GM12878 (cell line): ENCODE data around the gene TOR2A. TPM values are rescaled to one million over a fixed set of nuclear protein-coding genes. Genes with fewer than 3 reads are reported as not detected.

ENCODE experiments used
- ATAC-seq: fragments of 200-7000 bp; cut with Tn5 transposase; 3 replicates; pipeline ENCODE4 v1.9.1; 2020; ENCODE audit warnings: mild to moderate bottlenecking, moderate library complexity
- BruUV-seq: library from RNA; stranded (reverse); fragments of 400-500 nt; replicated peaks from 2 replicates; lab custom pipeline; 2021; lab: Mats Ljungman, UMichigan
- CTCF ChIA-PET: fragments of 300-600 bp; sonication (Branson Sonifier 250); formaldehyde crosslinking; extraction: SDS; loops from one replicate; lab custom pipeline; 2021; ENCODE audit warnings: inconsistent platforms; lab: Yijun Ruan, JAX
- POLR2A ChIA-PET: fragments of 350-600 bp; formaldehyde crosslinking; extraction: SDS; loops from one replicate; lab custom pipeline; 2021; ENCODE audit warnings: inconsistent platforms; lab: Charles Lee
- RAD21 ChIA-PET: fragments of 300-600 bp; sonication (Branson Sonifier 250); formaldehyde crosslinking; loops from one replicate; lab custom pipeline; 2023; ENCODE audit warnings: antibody characterized with exemption; ENCODE audit not compliant: unreplicated experiment; lab: Charles Lee
- SMC1A ChIA-PET: fragments of 300-600 bp; sonication (Branson Sonifier 250); formaldehyde crosslinking; loops from one replicate; lab custom pipeline; 2023; ENCODE audit not compliant: unreplicated experiment, uncharacterized antibody; lab: Charles Lee
- DNase-seq: peaks from one replicate; pipeline ENCODE4 v3.0.0-alpha.2; 2011; ENCODE audit warnings: low read depth, low spot score
- FAIRE-seq: peaks from 3 replicates; lab custom pipeline; 2011; peaks lifted over from hg19 to GRCh38; lab: Jason Lieb, UNC
- H2AFZ ChIP-seq: 2 replicates; pipeline ENCODE4 v1.6.0; 2011; ENCODE audit warnings: low read depth, low read length, control low read depth; ENCODE audit not compliant: control insufficient read depth
- H3K27ac ChIP-seq: 2 replicates; pipeline ENCODE4 v1.5.1; 2011; ENCODE audit warnings: control low read depth; ENCODE audit not compliant: control insufficient read depth, insufficient read depth
- H3K27me3 ChIP-seq, 2 experiments: replicated peaks in 1 of 2; 2 replicates each; pipeline versions ENCODE4 v1.6.0 to v1.6.1; 2011; ENCODE audit warnings: low read length in 1 of 2; ENCODE audit not compliant: control insufficient read depth in 2 of 2, insufficient read depth in 2 of 2
- H3K36me3 ChIP-seq, 2 experiments: 2 replicates each; pipeline ENCODE4 v1.5.1; 2011; ENCODE audit warnings: low read length in 1 of 2; ENCODE audit not compliant: control insufficient read depth in 2 of 2, insufficient read depth in 2 of 2
- H3K4me1 ChIP-seq: 2 replicates; pipeline ENCODE4 v1.6.1; 2011; ENCODE audit warnings: mild to moderate bottlenecking, low read length, moderate library complexity, mixed read lengths; ENCODE audit not compliant: control insufficient read depth, insufficient read depth
- H3K4me2 ChIP-seq: 2 replicates; pipeline ENCODE4 v1.6.0; 2011; ENCODE audit warnings: control low read depth; ENCODE audit not compliant: control insufficient read depth, insufficient read depth
- H3K4me3 ChIP-seq: fragments of 200-600 bp; sonication (generic); 2 replicates; pipeline ENCODE4 v1.5.1; 2016
- H3K79me2 ChIP-seq: 2 replicates; pipeline ENCODE4 v1.6.0; 2011; ENCODE audit warnings: low read length; ENCODE audit not compliant: control insufficient read depth, insufficient read depth
- H3K9ac ChIP-seq: 2 replicates; pipeline ENCODE4 v1.8.0; 2011; ENCODE audit warnings: low read length, control low read depth, mixed read lengths; ENCODE audit not compliant: control insufficient read depth, insufficient read depth
- H3K9me3 ChIP-seq: replicated peaks from 3 replicates; pipeline ENCODE4 v1.5.1; 2011; ENCODE audit warnings: mild to moderate bottlenecking, low read length; ENCODE audit not compliant: control insufficient read depth, insufficient read depth
- H4K20me1 ChIP-seq: 2 replicates; pipeline ENCODE4 v1.6.0; 2011; ENCODE audit not compliant: control insufficient read depth, insufficient read depth
- BCL11A ChIP-seq: IDR thresholded peaks from 2 replicates; pipeline ENCODE4 v1.6.1; 2011; ENCODE audit warnings: low read depth, low read length
- CBX3 ChIP-seq: fragments of 200-600 bp; sonication (generic); IDR thresholded peaks from 2 replicates; pipeline ENCODE4 v1.6.1; 2016; ENCODE audit warnings: low read depth, borderline replicate concordance
- CBX5 ChIP-seq: sonication (generic); IDR thresholded peaks from 2 replicates; pipeline ENCODE4 v1.6.1; 2016; ENCODE audit warnings: low read depth, moderate library complexity, mild to moderate bottlenecking, inconsistent platforms
- CHD1 ChIP-seq: IDR thresholded peaks from 2 replicates; pipeline ENCODE4 v1.6.1; 2012; ENCODE audit warnings: low read depth, low read length, improper control_type of control experiment
- CREM ChIP-seq: IDR thresholded peaks from 2 replicates; pipeline ENCODE4 v1.6.1; 2014; ENCODE audit warnings: antibody characterized with exemption, low read depth
- ESRRA ChIP-seq: IDR thresholded peaks from 2 replicates; pipeline ENCODE4 v1.6.1; 2012; ENCODE audit warnings: mild to moderate bottlenecking, low read length, improper control_type of control experiment
- RAD51 ChIP-seq: fragments of 450-650 bp; IDR thresholded peaks from 2 replicates; pipeline ENCODE4 v1.6.1; 2016; ENCODE audit warnings: moderate library complexity, mild to moderate bottlenecking, inconsistent platforms
- WGBS: methylation state at CpG from one replicate; pipeline ENCODE4 v1.1.6; 2016; ENCODE audit warnings: low lambda C conversion rate; ENCODE audit not compliant: insufficient replicate concordance, insufficient coverage; ENCODE audit errors: missing lambda C conversion rate; 5-methylcytosine and 5-hydroxymethylcytosine counted together
- in situ Hi-C: fragments of 300-500 bp; cut with MboI; formaldehyde crosslinking; loops from 9 replicates; pipeline ENCODE4 v1.14.3; 2018; ENCODE audit warnings: mixed read lengths
- intact Hi-C: fragments of 100-400 bp; cut with micrococcal nuclease; formaldehyde crosslinking; loops from one replicate; pipeline ENCODE4 v1.14.2; 2022; ENCODE audit not compliant: unreplicated experiment
- polyA plus RNA-seq, 11 experiments: library from polyadenylated mRNA; depleted of rRNA in 4 of 11; unstranded in 6 of 11; stranded (reverse) in 5 of 11; fragments of >200 nt; fragmentation: Nextera tagmentation in 4 of 11; fragmentation: Illumina TruSeq in 1 of 11; extraction: Ambion mirVana in 4 of 11; extraction: Trizol in 1 of 11; gene quantifications; 1 replicate in 1 of 11; 2 replicates in 10 of 11; pipeline versions ENCODE4 v1.2.1 to v1.2.3, GENCODE V29; 2011 to 2016; ENCODE audit warnings: inconsistent platforms in 2 of 11, missing spikeins in 2 of 11, low read depth in 1 of 11
- total RNA-seq, 4 experiments: library from RNA; depleted of rRNA in 3 of 4; stranded (reverse); fragments of >200 nt in 3 of 4; fragmentation: Illumina TruSeq in 1 of 4; extraction: Trizol in 1 of 4; gene quantifications; 2 replicates each; pipeline versions ENCODE4 v1.2.1 to v1.2.3, GENCODE V29; 2013 to 2021
- TF ChIP-seq, protein P1 (sequence below): IDR thresholded peaks from 2 replicates; pipeline ENCODE4 v1.6.1; 2012; ENCODE audit warnings: low read depth, low read length, improper control_type of control experiment
- TF ChIP-seq, protein P2 (sequence below): fragments of 450-650 bp; formaldehyde crosslinking; IDR thresholded peaks from 2 replicates; pipeline ENCODE4 v1.4.0; 2022; ENCODE audit warnings: mild to moderate bottlenecking, moderate library complexity

The TOR2A gene
- total and polyA plus RNA-seq, 10 of the 15 experiments (the other 5 are each of a cell fraction or from before 2014, with no cell fraction given), result 0.52 to 23.7 (median 8.5) TPM

DNA sequence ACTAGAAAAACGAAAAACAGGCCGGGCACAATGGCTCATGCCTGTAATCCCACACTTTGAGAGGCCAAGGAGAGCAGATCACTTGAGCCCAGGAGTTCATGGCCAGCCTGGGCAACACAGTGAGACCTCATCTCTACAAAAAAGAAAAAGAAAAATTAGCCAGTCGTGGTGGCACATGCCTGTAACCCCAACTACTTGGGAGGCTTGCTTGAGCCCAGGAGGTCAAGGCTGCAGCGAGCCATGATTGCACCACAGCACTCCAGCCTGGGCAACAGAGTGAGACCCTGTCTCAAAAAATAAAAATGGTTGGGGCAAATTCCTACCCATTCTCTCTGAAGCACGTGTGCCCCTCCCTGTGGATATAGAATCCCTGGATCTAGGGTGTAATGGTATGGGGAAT lies 36.7 kb downstream of the TOR2A start:
- ChIA-PET CTCF (interaction anchor here (0.5 kb wide), 1 partner anchor 62 kb away, joined by 3 read pairs; no protein-coding TSS in a partner anchor), POLR2A (interaction anchor here (0.6 kb wide), 1 partner anchor 20 kb away, joined by 4 read pairs; no protein-coding TSS in a partner anchor), SMC1A (no interaction called here), RAD21 (no interaction called here)
- ATAC-seq, result no peak
- Histone ChIP-seq H3K4me3 (no peak overlapping the region), H3K9me3 (no peaks in the 10 kb centered on the region), H4K20me1 (no peaks in the 10 kb centered on the region), H2AFZ (no peak overlapping the region), H3K4me1 (peaks cover 4% of the 10 kb centered on the region; the same call in 1 of the 2 replicates), H3K9ac (no peak overlapping the region), H3K4me2 (no peak overlapping the region), H3K27me3 (no peaks in the 10 kb centered on the region), H3K36me3 (no peaks in the 10 kb centered on the region), H3K27ac (no peak overlapping the region), H3K79me2 (no peaks in the 10 kb centered on the region)
- no peak for DNase-seq
- 96% methylated on average over 5 of the region's 5 CpGs for WGBS
- TF ChIP-seq CREM (no peak), CBX5 (no peak), CHD1 (no peak), BCL11A (no peak), RAD51 (no peak), ESRRA (no peak), CBX3 (no peak)
- TF ChIP-seq, protein P1, sequence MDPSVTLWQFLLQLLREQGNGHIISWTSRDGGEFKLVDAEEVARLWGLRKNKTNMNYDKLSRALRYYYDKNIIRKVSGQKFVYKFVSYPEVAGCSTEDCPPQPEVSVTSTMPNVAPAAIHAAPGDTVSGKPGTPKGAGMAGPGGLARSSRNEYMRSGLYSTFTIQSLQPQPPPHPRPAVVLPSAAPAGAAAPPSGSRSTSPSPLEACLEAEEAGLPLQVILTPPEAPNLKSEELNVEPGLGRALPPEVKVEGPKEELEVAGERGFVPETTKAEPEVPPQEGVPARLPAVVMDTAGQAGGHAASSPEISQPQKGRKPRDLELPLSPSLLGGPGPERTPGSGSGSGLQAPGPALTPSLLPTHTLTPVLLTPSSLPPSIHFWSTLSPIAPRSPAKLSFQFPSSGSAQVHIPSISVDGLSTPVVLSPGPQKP, result no peak
- TF ChIP-seq, protein P2, sequence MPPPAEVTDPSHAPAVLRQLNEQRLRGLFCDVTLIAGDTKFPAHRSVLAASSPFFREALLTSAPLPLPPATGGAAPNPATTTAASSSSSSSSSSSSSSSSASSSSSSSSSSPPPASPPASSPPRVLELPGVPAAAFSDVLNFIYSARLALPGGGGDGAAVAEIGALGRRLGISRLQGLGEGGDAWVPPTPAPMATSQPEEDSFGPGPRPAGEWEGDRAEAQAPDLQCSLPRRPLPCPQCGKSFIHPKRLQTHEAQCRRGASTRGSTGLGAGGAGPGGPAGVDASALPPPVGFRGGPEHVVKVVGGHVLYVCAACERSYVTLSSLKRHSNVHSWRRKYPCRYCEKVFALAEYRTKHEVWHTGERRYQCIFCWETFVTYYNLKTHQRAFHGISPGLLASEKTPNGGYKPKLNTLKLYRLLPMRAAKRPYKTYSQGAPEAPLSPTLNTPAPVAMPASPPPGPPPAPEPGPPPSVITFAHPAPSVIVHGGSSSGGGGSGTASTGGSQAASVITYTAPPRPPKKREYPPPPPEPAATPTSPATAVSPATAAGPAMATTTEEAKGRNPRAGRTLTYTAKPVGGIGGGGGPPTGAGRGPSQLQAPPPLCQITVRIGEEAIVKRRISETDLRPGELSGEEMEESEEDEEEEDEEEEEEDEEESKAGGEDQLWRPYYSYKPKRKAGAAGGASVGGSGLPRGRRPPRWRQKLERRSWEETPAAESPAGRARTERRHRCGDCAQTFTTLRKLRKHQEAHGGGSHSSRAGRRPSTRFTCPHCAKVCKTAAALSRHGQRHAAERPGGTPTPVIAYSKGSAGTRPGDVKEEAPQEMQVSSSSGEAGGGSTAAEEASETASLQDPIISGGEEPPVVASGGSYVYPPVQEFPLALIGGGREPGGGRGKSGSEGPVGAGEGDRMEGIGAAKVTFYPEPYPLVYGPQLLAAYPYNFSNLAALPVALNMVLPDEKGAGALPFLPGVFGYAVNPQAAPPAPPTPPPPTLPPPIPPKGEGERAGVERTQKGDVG, result no peak
- intact Hi-C loops (no loop called here), in situ Hi-C loops (no loop called here)
- BruUV-seq, result no TSS peak
- FAIRE-seq, result no peak
